ENCODE data around the gene INSIG1. TPM values are rescaled to one million over a fixed set of nuclear protein-coding genes. Genes with fewer than 3 reads are reported as not detected.

The INSIG1 gene
- polyA plus RNA-seq, 3 donors, result 37.1 to 85.6 (median 39.6) TPM

DNA sequence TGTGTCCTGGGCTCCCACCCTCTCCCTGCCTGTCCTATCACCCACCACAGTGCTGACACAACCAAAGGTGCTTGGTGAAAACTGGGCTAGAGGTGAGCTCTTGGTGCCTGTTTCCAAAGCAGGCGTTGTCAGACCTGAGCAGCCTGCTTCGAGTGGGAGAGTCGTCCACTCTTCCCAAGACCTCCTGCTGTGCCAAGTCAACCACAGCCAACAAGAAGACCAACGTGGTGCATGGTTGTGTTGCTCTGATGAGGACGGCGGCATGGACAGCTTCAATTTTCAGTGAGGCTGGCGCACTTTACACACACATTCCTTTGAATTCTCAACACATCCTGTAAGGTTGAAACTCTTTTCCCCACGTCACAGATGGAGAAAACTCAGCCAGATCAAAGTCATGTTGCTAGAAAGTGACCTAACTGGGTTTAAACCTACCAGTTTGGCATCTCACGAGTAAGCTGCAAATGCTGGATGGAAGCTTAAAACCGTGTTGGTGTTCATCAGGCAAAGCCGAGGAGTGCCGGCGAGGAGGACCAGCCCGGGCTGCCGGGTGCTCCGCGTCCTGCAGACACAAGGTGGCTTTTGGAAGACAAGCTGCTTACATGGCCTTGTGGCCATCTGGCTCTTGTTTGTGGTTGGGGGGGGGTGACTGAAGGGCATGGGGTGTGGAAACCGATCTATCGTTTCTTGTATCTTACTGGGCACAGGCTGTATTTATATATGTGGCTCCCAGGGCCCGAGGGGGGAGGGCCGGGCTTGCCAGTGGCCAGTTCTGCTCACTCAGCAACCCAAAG, 39.3 kb downstream of the INSIG1 start:
- Histone ChIP-seq H3K9me3 (replicated peaks in 1 of 2; ENCODE audit: control insufficient read depth in 1 of 2, insufficient read depth in 1 of 2, low read length in 2 of 2) (no peaks in the 10 kb centered on the region), H2AFZ (ENCODE audit: insufficient read depth, low read depth, low read length, poor library complexity, severe bottlenecking) (no peak overlapping the region), H3K79me2 (ENCODE audit: insufficient read depth, low read length) (no peaks in the 10 kb centered on the region), H3K27ac (ENCODE audit: low read depth in 1 of 2, low read length in 2 of 2) (no peak overlapping the region), H3K4me2 (replicated peaks; ENCODE audit: extremely low read depth, low read length, poor library complexity, severe bottlenecking) (no peak overlapping the region), H3K9ac (ENCODE audit: insufficient read depth, low read length, poor library complexity, severe bottlenecking) (no peak overlapping the region), H3K27me3 (ENCODE audit: control insufficient read depth in 2 of 2, insufficient read depth in 2 of 2, low read length in 2 of 2) (no peaks in the 10 kb centered on the region), H3K4me3 (replicated peaks in 1 of 3; ENCODE audit: low read depth in 2 of 3, low read length in 3 of 3) (no peak overlapping the region), H3K36me3 (replicated peaks in 1 of 2; ENCODE audit: control insufficient read depth in 1 of 2, insufficient read depth in 2 of 2, low read length in 2 of 2) (no peaks in the 10 kb centered on the region), H4K20me1 (ENCODE audit: insufficient read depth, low read length) (no peaks in the 10 kb centered on the region), H3K4me1 (ENCODE audit: control insufficient read depth in 1 of 2, insufficient read depth in 2 of 2, low read length in 2 of 2) (no peaks in the 10 kb centered on the region)
- peaks cover 0 to 6% (median 0%) of the 10 kb centered on the region in 3 donors for H3K27me3 Mint-ChIP-seq (ENCODE audit: low read depth in 3 of 3)
- H3K4me3 Mint-ChIP-seq, result no peak overlapping the region
- H3K9me3 Mint-ChIP-seq, result peaks cover 0 to 2% (median 0%) of the 10 kb centered on the region in 7 donors
- H3K36me3 Mint-ChIP-seq, result no peaks in the 10 kb centered on the region
- 94% methylated on average over 19 of the region's 21 CpGs for WGBS (ENCODE audit: insufficient coverage)
- DNase-seq, result no peak
- H3K4me1 Mint-ChIP-seq, result no peaks in the 10 kb centered on the region
- TF ChIP-seq, protein P1, sequence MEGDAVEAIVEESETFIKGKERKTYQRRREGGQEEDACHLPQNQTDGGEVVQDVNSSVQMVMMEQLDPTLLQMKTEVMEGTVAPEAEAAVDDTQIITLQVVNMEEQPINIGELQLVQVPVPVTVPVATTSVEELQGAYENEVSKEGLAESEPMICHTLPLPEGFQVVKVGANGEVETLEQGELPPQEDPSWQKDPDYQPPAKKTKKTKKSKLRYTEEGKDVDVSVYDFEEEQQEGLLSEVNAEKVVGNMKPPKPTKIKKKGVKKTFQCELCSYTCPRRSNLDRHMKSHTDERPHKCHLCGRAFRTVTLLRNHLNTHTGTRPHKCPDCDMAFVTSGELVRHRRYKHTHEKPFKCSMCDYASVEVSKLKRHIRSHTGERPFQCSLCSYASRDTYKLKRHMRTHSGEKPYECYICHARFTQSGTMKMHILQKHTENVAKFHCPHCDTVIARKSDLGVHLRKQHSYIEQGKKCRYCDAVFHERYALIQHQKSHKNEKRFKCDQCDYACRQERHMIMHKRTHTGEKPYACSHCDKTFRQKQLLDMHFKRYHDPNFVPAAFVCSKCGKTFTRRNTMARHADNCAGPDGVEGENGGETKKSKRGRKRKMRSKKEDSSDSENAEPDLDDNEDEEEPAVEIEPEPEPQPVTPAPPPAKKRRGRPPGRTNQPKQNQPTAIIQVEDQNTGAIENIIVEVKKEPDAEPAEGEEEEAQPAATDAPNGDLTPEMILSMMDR (IDR thresholded peaks at IDR 0.05), result no peak
- intact Hi-C loops (cut with micrococcal nuclease), result no loop called here
- no peak overlapping the region for H3K27ac Mint-ChIP-seq

DNA sequence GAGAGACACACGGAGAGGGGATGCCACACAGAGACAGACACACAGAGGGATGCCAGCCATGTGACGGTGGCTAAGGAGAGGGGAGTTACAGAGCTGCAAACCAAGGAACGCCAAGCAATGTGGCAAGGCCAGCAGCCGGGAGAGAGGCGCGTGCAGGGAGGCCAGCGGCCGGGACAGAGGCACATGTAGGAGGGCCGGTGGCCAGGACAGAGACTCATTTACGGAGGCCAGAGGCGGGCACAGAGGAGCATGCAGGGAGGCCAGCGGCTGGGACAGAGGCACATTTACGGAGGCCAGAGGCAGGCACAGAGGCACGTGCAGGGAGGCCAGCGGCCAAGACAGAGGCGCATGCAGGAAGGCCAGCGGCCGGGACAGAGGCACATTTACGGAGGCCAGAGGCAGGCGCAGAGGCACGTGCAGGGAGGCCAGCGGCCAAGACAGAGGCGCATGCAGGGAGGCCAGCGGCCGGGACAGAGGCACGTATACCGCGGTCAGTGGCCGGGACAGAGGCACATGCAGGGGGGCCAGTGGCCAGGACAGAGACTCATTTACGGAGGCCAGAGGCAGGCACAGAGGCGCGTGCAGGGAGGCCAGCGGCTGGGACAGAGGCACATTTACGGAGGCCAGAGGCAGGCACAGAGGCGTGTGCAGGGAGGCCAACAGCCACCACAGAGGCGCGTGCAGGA, 40.4 kb downstream of the INSIG1 start:
- Mint-ChIP-seq H3K36me3 (no peaks in the 10 kb centered on the region), H3K4me3 (no peak overlapping the region), H3K27me3 (ENCODE audit: low read depth in 3 of 3) (peaks cover 0 to 8% (median 2%) of the 10 kb centered on the region in 3 donors), H3K27ac (no peak overlapping the region), H3K9me3 (peaks cover 0 to 2% (median 0%) of the 10 kb centered on the region in 7 donors), H3K4me1 (no peaks in the 10 kb centered on the region)
- Histone ChIP-seq H3K79me2 (ENCODE audit: insufficient read depth, low read length) (no peaks in the 10 kb centered on the region), H3K4me1 (ENCODE audit: control insufficient read depth in 1 of 2, insufficient read depth in 2 of 2, low read length in 2 of 2) (no peaks in the 10 kb centered on the region), H3K27me3 (ENCODE audit: control insufficient read depth in 2 of 2, insufficient read depth in 2 of 2, low read length in 2 of 2) (no peaks in the 10 kb centered on the region), H3K9me3 (replicated peaks in 1 of 2; ENCODE audit: control insufficient read depth in 1 of 2, insufficient read depth in 1 of 2, low read length in 2 of 2) (no peaks in the 10 kb centered on the region), H4K20me1 (ENCODE audit: insufficient read depth, low read length) (no peaks in the 10 kb centered on the region), H3K4me2 (replicated peaks; ENCODE audit: extremely low read depth, low read length, poor library complexity, severe bottlenecking) (no peak overlapping the region), H3K27ac (ENCODE audit: low read depth in 1 of 2, low read length in 2 of 2) (no peak overlapping the region), H3K4me3 (replicated peaks in 1 of 3; ENCODE audit: low read depth in 2 of 3, low read length in 3 of 3) (no peak overlapping the region), H3K36me3 (replicated peaks in 1 of 2; ENCODE audit: control insufficient read depth in 1 of 2, insufficient read depth in 2 of 2, low read length in 2 of 2) (no peaks in the 10 kb centered on the region), H3K9ac (ENCODE audit: insufficient read depth, low read length, poor library complexity, severe bottlenecking) (no peak overlapping the region), H2AFZ (ENCODE audit: insufficient read depth, low read depth, low read length, poor library complexity, severe bottlenecking) (no peak overlapping the region)
- 89% methylated on average over 35 of the region's 37 CpGs for WGBS (ENCODE audit: insufficient coverage)
- TF ChIP-seq, protein P1 (IDR thresholded peaks at IDR 0.05), result no peak
- no peak for DNase-seq
- intact Hi-C loops (cut with micrococcal nuclease), result no loop called here

Data from CD14-positive monocyte (primary cell).